ENCODE data around the gene SRMS. TPM values are rescaled to one million over a fixed set of nuclear protein-coding genes. Genes with fewer than 3 reads are reported as not detected.
A peak's percentile ranks its signal among the peaks of the same experiment; 100 is the strongest.

Gene SRMS
- total and polyA plus RNA-seq, 2 of the 13 experiments (the other 11 are each of a cell fraction or from before 2014, with no cell fraction given) = not detected

DNA sequence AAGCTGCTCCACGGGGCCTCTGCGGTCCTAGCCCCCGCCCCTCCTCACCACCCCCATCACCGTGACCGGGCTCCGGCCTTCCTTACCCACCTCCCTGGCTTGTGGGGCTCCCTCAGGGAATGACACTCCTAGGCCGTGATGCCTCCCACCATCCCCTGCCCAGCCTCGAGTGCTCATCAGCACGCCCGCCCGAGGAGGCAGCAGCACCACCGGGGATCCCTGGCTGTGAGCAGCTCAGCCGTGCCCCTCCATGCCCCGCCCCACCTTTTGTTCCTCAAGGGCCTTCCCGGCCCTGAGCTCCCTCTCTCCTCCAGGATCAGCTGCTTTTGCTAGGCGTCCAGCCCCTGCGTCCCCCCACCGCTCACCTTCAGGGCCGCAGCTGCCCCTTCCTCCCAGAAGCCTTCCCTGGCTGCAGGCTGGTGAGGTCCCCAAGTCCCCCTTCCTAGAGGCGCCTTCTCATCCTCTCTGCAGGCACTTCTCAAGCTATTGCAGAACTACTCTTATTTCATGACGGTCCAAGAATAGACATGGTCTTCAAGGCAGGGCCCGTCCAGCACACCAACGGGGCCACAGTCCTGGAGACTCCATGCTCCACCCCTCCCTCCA, 9.4 kb upstream of the SRMS start (continued):
- TF ChIP-seq, protein P1, sequence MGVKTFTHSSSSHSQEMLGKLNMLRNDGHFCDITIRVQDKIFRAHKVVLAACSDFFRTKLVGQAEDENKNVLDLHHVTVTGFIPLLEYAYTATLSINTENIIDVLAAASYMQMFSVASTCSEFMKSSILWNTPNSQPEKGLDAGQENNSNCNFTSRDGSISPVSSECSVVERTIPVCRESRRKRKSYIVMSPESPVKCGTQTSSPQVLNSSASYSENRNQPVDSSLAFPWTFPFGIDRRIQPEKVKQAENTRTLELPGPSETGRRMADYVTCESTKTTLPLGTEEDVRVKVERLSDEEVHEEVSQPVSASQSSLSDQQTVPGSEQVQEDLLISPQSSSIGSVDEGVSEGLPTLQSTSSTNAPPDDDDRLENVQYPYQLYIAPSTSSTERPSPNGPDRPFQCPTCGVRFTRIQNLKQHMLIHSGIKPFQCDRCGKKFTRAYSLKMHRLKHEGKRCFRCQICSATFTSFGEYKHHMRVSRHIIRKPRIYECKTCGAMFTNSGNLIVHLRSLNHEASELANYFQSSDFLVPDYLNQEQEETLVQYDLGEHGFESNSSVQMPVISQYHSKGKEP (CRISPR knock-in tag; IDR thresholded peaks at IDR 0.05) = no peak
- TF ChIP-seq, protein P2, sequence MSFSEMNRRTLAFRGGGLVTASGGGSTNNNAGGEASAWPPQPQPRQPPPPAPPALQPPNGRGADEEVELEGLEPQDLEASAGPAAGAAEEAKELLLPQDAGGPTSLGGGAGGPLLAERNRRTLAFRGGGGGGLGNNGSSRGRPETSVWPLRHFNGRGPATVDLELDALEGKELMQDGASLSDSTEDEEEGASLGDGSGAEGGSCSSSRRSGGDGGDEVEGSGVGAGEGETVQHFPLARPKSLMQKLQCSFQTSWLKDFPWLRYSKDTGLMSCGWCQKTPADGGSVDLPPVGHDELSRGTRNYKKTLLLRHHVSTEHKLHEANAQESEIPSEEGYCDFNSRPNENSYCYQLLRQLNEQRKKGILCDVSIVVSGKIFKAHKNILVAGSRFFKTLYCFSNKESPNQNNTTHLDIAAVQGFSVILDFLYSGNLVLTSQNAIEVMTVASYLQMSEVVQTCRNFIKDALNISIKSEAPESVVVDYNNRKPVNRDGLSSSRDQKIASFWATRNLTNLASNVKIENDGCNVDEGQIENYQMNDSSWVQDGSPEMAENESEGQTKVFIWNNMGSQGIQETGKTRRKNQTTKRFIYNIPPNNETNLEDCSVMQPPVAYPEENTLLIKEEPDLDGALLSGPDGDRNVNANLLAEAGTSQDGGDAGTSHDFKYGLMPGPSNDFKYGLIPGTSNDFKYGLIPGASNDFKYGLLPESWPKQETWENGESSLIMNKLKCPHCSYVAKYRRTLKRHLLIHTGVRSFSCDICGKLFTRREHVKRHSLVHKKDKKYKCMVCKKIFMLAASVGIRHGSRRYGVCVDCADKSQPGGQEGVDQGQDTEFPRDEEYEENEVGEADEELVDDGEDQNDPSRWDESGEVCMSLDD (CRISPR knock-in tag; IDR thresholded peaks at IDR 0.05; ENCODE audit: borderline replicate concordance) = no peak
- no peak for TF ChIP-seq ZNF232 (CRISPR knock-in tag; IDR thresholded peaks at IDR 0.05; ENCODE audit: borderline replicate concordance)
- TF ChIP-seq, protein P3, sequence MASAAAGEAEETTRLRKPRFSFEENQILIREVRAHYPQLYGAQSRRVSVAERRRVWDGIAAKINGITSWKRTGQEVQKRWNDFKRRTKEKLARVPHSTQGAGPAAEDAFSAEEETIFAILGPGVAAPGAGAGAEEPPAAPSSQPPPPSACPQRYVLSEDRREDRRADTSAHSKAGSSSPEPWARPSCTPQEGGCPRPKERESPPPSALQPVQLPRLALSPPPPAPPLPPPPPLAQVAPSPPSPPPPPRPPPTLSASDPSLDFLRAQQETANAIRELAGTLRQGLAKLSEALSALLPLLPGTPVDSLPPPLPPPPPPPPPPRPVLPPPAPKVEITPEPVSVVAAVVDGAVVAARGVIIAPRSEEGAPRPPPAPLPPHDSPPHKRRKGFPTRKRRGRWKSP (CRISPR knock-in tag; IDR thresholded peaks at IDR 0.05) = 0 out of 2 replicates have a peak, but pooled peaks have one; percentile 13
- TF ChIP-seq MED8 (CRISPR knock-in tag; IDR thresholded peaks at IDR 0.05; ENCODE audit: insufficient replicate concordance) = peak; percentile 19
- TF ChIP-seq ZNF788 (CRISPR knock-in tag; IDR thresholded peaks at IDR 0.05; ENCODE audit: borderline replicate concordance) = 0 out of 2 replicates have a peak, but pooled peaks have one; percentile 6
- TF ChIP-seq SNAPC2 (CRISPR knock-in tag; IDR thresholded peaks at IDR 0.05) = 0 out of 2 replicates have a peak, but pooled peaks have one; percentile 50
- TF ChIP-seq IRX3 (CRISPR knock-in tag; IDR thresholded peaks at IDR 0.05; ENCODE audit: borderline replicate concordance, low read depth) = no peak
- TF ChIP-seq ZNF333 (CRISPR knock-in tag; IDR thresholded peaks at IDR 0.05; ENCODE audit: borderline replicate concordance) = 0 out of 2 replicates have a peak, but pooled peaks have one; percentile 34
- TF ChIP-seq NR1H2 (CRISPR knock-in tag; IDR thresholded peaks at IDR 0.05; ENCODE audit: borderline replicate concordance, low read depth) = 0 out of 2 replicates have a peak, but pooled peaks have one; percentile 35
- TF ChIP-seq, protein P4, sequence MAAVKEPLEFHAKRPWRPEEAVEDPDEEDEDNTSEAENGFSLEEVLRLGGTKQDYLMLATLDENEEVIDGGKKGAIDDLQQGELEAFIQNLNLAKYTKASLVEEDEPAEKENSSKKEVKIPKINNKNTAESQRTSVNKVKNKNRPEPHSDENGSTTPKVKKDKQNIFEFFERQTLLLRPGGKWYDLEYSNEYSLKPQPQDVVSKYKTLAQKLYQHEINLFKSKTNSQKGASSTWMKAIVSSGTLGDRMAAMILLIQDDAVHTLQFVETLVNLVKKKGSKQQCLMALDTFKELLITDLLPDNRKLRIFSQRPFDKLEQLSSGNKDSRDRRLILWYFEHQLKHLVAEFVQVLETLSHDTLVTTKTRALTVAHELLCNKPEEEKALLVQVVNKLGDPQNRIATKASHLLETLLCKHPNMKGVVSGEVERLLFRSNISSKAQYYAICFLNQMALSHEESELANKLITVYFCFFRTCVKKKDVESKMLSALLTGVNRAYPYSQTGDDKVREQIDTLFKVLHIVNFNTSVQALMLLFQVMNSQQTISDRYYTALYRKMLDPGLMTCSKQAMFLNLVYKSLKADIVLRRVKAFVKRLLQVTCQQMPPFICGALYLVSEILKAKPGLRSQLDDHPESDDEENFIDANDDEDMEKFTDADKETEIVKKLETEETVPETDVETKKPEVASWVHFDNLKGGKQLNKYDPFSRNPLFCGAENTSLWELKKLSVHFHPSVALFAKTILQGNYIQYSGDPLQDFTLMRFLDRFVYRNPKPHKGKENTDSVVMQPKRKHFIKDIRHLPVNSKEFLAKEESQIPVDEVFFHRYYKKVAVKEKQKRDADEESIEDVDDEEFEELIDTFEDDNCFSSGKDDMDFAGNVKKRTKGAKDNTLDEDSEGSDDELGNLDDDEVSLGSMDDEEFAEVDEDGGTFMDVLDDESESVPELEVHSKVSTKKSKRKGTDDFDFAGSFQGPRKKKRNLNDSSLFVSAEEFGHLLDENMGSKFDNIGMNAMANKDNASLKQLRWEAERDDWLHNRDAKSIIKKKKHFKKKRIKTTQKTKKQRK (IDR thresholded peaks at IDR 0.05; ENCODE audit: low read length) = no peak
- TF ChIP-seq, protein P5, sequence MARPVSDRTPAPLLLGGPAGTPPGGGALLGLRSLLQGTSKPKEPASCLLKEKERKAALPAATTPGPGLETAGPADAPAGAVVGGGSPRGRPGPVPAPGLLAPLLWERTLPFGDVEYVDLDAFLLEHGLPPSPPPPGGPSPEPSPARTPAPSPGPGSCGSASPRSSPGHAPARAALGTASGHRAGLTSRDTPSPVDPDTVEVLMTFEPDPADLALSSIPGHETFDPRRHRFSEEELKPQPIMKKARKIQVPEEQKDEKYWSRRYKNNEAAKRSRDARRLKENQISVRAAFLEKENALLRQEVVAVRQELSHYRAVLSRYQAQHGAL (CRISPR knock-in tag; IDR thresholded peaks at IDR 0.05; ENCODE audit: not compliant biosample characterization) = no peak
- TF ChIP-seq AGO1 (IDR thresholded peaks at IDR 0.05; ENCODE audit: low read depth, low read length, poor library complexity, severe bottlenecking) = peak; percentile 40
- TF ChIP-seq SATB2 (CRISPR knock-in tag; IDR thresholded peaks at IDR 0.05) = no peak
- TF ChIP-seq ZNF33A (CRISPR knock-in tag; IDR thresholded peaks at IDR 0.05; ENCODE audit: borderline replicate concordance) = no peak
- TF ChIP-seq MYC (CRISPR knock-in tag; IDR thresholded peaks at IDR 0.05; ENCODE audit: borderline replicate concordance) = 0 out of 2 replicates have a peak, but pooled peaks have one; percentile 2
